K562 (cell line): Measurements from ENCODE around the gene SEPTIN2. TPM values are rescaled to one million over a fixed set of nuclear protein-coding genes. Genes with fewer than 3 reads are reported as not detected.
A peak's percentile ranks its signal among the peaks of the same experiment; 100 is the strongest.

ENCODE experiments used
- ATAC-seq: fragments of 200-7000 bp; cut with Tn5 transposase; 3 replicates; pipeline ENCODE4 v1.9.1; 2020; ENCODE audit warnings: moderate library complexity
- BruUV-seq: library from RNA; stranded (reverse); fragments of 400-500 nt; replicated peaks from 2 replicates; lab custom pipeline; 2021; lab: Mats Ljungman, UMichigan
- CTCF ChIA-PET: fragments of 300-600 bp; formaldehyde crosslinking; extraction: SDS; loops from one replicate; lab custom pipeline; 2021; ENCODE audit warnings: low intra/inter-chr PET ratio; lab: Yijun Ruan, JAX
- POLR2A ChIA-PET: fragments of 300-600, 350-650 bp; sonication (Branson Sonifier 250); formaldehyde crosslinking; extraction: SDS; loops from one replicate; lab custom pipeline; 2021; ENCODE audit warnings: antibody characterized with exemption, inconsistent platforms; lab: Yijun Ruan, JAX
- DNase-seq, 4 experiments: peaks; one replicate each; pipeline versions ENCODE4 v3.0.0 to v3.0.0-alpha.2; 2011 to 2018; ENCODE audit warnings: low spot score in 3 of 4, mixed read lengths in 3 of 4; ENCODE audit errors: extremely low read depth in 1 of 4
- FAIRE-seq: peaks from 2 replicates; lab custom pipeline; 2011; peaks lifted over from hg19 to GRCh38; lab: Jason Lieb, UNC
- H2AFZ ChIP-seq: 2 replicates; pipeline ENCODE4 v1.6.0; 2011; ENCODE audit warnings: low read depth, low read length, control low read depth, inconsistent platforms
- H3K27ac ChIP-seq: fragments of 200-600 bp; 3 replicates; pipeline ENCODE4 v1.8.0; 2011; ENCODE audit warnings: low read depth, mild to moderate bottlenecking, control low read depth, inconsistent platforms, low read length, moderate library complexity, mixed read lengths; ENCODE audit errors: extremely low read depth
- H3K27me3 ChIP-seq, 2 experiments: fragments of 300-600 bp in 1 of 2; 2 replicates in 1 of 2; 3 replicates in 1 of 2; pipeline versions ENCODE4 v1.6.0 to v1.8.0; 2011; ENCODE audit warnings: inconsistent platforms in 2 of 2, low read length in 2 of 2, mild to moderate bottlenecking in 1 of 2, mixed read lengths in 1 of 2, moderate library complexity in 1 of 2; ENCODE audit not compliant: control insufficient read depth in 2 of 2, insufficient read depth in 2 of 2
- H3K36me3 ChIP-seq: fragments of 300-600 bp; 3 replicates; pipeline ENCODE4 v1.8.0; 2011; ENCODE audit warnings: mild to moderate bottlenecking, low read length, inconsistent platforms; ENCODE audit not compliant: control insufficient read depth, insufficient read depth
- H3K4me1 ChIP-seq, 2 experiments: fragments of 200-600 bp in 1 of 2; replicated peaks in 1 of 2; 2 replicates in 1 of 2; 3 replicates in 1 of 2; pipeline versions ENCODE4 v1.5.1 to v1.8.0; 2011; ENCODE audit warnings: inconsistent platforms in 2 of 2, low read length in 2 of 2, mild to moderate bottlenecking in 1 of 2, mixed read lengths in 1 of 2, moderate library complexity in 1 of 2; ENCODE audit not compliant: control insufficient read depth in 2 of 2, insufficient read depth in 2 of 2
- H3K4me2 ChIP-seq: 2 replicates; pipeline ENCODE4 v1.6.1; 2011; ENCODE audit warnings: low read length, control low read depth, inconsistent platforms, mixed read lengths; ENCODE audit not compliant: insufficient read depth
- H3K4me3 ChIP-seq: fragments of 200-600 bp; sonication (generic), shearing (Covaris generic); 2 replicates; pipeline ENCODE4 v1.5.1; 2016; ENCODE audit warnings: control low read depth, inconsistent platforms
- H3K79me2 ChIP-seq: fragments of 200-600 bp; 3 replicates; pipeline ENCODE4 v1.8.0; 2011; ENCODE audit warnings: low read length, inconsistent platforms; ENCODE audit not compliant: control insufficient read depth, insufficient read depth
- H3K9ac ChIP-seq, 2 experiments: 2 replicates each; pipeline versions ENCODE4 v1.6.0 to v1.6.1; 2011; ENCODE audit warnings: low read depth in 2 of 2, low read length in 2 of 2, control low read depth in 1 of 2, inconsistent platforms in 1 of 2, mild to moderate bottlenecking in 1 of 2, mixed read lengths in 1 of 2; ENCODE audit not compliant: insufficient read depth in 1 of 2
- H3K9me1 ChIP-seq: one replicate; pipeline ENCODE4 v1.6.0; 2011; ENCODE audit warnings: inconsistent platforms, mild to moderate bottlenecking, low read length, moderate library complexity; ENCODE audit not compliant: control insufficient read depth, insufficient read depth
- H3K9me3 ChIP-seq: replicated peaks from 2 replicates; pipeline ENCODE4 v1.5.1; 2011; ENCODE audit warnings: low read depth, low read length, inconsistent platforms; ENCODE audit not compliant: control insufficient read depth, insufficient read depth
- H4K20me1 ChIP-seq: replicated peaks from 2 replicates; pipeline ENCODE4 v1.6.1; 2011; ENCODE audit warnings: low read length, inconsistent platforms, mixed read lengths; ENCODE audit not compliant: control insufficient read depth, insufficient read depth
- CTCF ChIP-seq, 3 experiments: IDR thresholded peaks in 2 of 3; conservative IDR thresholded peaks in 1 of 3; 2 replicates each; pipeline ENCODE4 v1.5.1; 2011 to 2012; ENCODE audit warnings: low read length in 3 of 3, mild to moderate bottlenecking in 3 of 3, control low read depth in 2 of 3, improper control_type of control experiment in 1 of 3, inconsistent platforms in 1 of 3, low read depth in 1 of 3, mixed read lengths in 1 of 3, moderate library complexity in 1 of 3; ENCODE audit not compliant: insufficient read depth in 2 of 3
- MAFK ChIP-seq: IDR thresholded peaks from 2 replicates; pipeline ENCODE4 v1.6.1; 2011; ENCODE audit warnings: low read length, improper control_type of control experiment
- MTF1 ChIP-seq: fragments of 250-450 bp; sonication (Bioruptor Pico); IDR thresholded peaks from 2 replicates; pipeline ENCODE4 v1.9.0; 2021; ENCODE audit warnings: moderate library complexity, mild to moderate bottlenecking, inconsistent platforms, borderline replicate concordance
- WGBS: fragments of 100-300 bp; shearing (Covaris generic); methylation state at CpG from one replicate; pipeline ENCODE4 v1.1.6; 2016; ENCODE audit warnings: low coverage, mixed read lengths; ENCODE audit not compliant: insufficient coverage; ENCODE audit errors: missing lambda C conversion rate; 5-methylcytosine and 5-hydroxymethylcytosine counted together
- in situ Hi-C: fragments of 300-500 bp; cut with MboI; formaldehyde crosslinking; loops from 4 replicates; pipeline ENCODE4 v1.15.0; 2018; ENCODE audit warnings: inconsistent platforms, mixed read lengths
- intact Hi-C: fragments of 100-400 bp; cut with micrococcal nuclease; formaldehyde crosslinking; loops from 2 replicates; pipeline ENCODE4 v1.14.2; 2022
- polyA plus RNA-seq, 8 experiments: library from polyadenylated mRNA; depleted of rRNA in 4 of 8; stranded (reverse) in 5 of 8; unstranded in 3 of 8; fragments of >200 nt; fragmentation: Nextera tagmentation in 2 of 8; fragmentation: Illumina TruSeq in 1 of 8; extraction: Ambion mirVana in 2 of 8; extraction: Trizol in 1 of 8; gene quantifications; 2 replicates each; pipeline versions ENCODE4 v1.2.1 to v1.2.3, GENCODE V29; 2011 to 2014; ENCODE audit warnings: inconsistent platforms in 1 of 8, missing spikeins in 1 of 8
- total RNA-seq, 7 experiments: library from RNA; depleted of rRNA in 6 of 7; stranded (reverse); fragments of >200 nt in 6 of 7; fragmentation: Illumina TruSeq in 2 of 7; extraction: Trizol in 2 of 7; gene quantifications; 2 replicates each; pipeline versions ENCODE4 v1.2.1 to v1.2.3, GENCODE V29; 2011 to 2021; ENCODE audit warnings: low replicate concordance in 1 of 7
- TF ChIP-seq, protein P1 (sequence below): fragments of 200-800 bp; sonication (Bioruptor generic); IDR thresholded peaks from 2 replicates; pipeline ENCODE4 v1.6.1; 2017; ENCODE audit warnings: missing genetic modification characterization, missing compliant biosample characterization

The SEPTIN2 gene
- total and polyA plus RNA-seq, 9 of the 15 experiments (the other 6 are each of a cell fraction or from before 2014, with no cell fraction given), result 121 to 367 (median 166) TPM

DNA sequence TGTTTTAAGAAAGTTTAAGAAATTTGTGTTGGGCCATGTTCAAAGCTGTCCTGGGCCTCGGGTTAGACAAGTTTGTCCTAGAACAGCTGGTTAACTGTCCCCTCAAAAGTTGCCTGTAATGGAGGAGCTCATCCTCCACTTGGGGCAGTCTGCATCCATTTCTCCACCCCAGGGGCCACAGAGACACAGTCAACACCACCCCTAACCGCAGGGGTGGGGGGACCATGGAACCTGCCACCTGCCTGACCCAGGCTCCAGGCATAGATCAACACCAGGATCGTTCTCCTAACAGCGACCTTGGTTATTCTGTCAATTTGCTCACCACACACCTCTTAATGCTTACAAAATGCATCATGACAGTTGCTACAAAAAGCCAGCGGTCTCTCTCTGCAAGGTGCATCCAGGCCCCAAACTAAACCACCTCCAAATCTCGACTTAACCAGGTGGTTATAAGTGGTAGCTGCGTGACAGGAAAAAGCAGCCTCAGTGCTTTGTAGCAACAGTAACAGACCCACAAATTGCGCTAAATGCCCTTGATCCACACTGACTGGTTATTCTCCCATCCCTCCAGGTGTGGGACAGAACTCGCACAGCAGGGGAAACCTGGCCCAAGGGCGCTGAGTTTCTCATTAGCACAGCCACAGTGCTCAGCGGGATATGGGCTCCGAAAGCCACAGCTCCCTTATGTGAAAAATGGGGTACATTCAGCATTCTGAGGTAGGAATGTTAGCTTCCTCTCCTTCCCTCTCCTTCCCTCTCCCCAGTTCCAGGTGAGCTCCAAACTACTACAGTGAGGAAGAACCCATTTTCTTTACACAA lies 48.3 kb upstream of the SEPTIN2 start:
- H3K9me1 ChIP-seq, result no peaks in the 10 kb centered on the region
- no TSS peak for BruUV-seq
- H3K27me3 ChIP-seq, result no peaks in the 10 kb centered on the region
- H3K4me3 ChIP-seq, result no peak overlapping the region
- peaks cover 22% of the 10 kb centered on the region for H4K20me1 ChIP-seq
- H3K4me2 ChIP-seq, result no peak overlapping the region
- no peak overlapping the region for H3K9ac ChIP-seq
- no peak overlapping the region for H3K27ac ChIP-seq
- peaks cover 0 to 10% of the 10 kb centered on the region in 2 experiments; a peak in 4 of 5 replicates for H3K4me1 ChIP-seq
- no peaks in the 10 kb centered on the region for H3K9me3 ChIP-seq
- no peak for DNase-seq
- no peak for TF ChIP-seq MAFK
- TF ChIP-seq, protein P1, sequence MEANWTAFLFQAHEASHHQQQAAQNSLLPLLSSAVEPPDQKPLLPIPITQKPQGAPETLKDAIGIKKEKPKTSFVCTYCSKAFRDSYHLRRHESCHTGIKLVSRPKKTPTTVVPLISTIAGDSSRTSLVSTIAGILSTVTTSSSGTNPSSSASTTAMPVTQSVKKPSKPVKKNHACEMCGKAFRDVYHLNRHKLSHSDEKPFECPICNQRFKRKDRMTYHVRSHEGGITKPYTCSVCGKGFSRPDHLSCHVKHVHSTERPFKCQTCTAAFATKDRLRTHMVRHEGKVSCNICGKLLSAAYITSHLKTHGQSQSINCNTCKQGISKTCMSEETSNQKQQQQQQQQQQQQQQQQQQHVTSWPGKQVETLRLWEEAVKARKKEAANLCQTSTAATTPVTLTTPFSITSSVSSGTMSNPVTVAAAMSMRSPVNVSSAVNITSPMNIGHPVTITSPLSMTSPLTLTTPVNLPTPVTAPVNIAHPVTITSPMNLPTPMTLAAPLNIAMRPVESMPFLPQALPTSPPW, result no peak
- no peak for TF ChIP-seq MTF1 (CRISPR knock-in tag)
- TF ChIP-seq CTCF (IDR thresholded peaks at IDR 0.05 in 2 of 3, conservative IDR thresholded peaks at IDR 0.05 in 1 of 3; ENCODE audit: insufficient read depth in 2 of 3, low read depth in 1 of 3, low read length in 3 of 3), result 0 out of 6 replicates have a peak, but pooled peaks of 1 of the 3 experiments have one; percentile 19
- TF ChIP-seq, all 486 proteins: peak for 1
- no peak for FAIRE-seq
- ChIA-PET POLR2A (interaction anchor here (0.7 to 1.5 kb wide), 4 partner anchors 14 to 79 kb away, joined by 3 to 4 read pairs (median 4); no protein-coding TSS in a partner anchor), CTCF (no interaction called here)
- ATAC-seq, result peak; percentile 48; the same call in 1 of the 3 replicates
- 81% methylated on average over 10 of the region's 12 CpGs for WGBS
- peaks cover 55% of the 10 kb centered on the region for H3K79me2 ChIP-seq
- intact Hi-C loops, result no loop called here
- H2AFZ ChIP-seq, result no peak overlapping the region
- peaks cover 63% of the 10 kb centered on the region; the same call in 2 of the 3 replicates for H3K36me3 ChIP-seq
- in situ Hi-C loops, result no loop called here
